ENCODE data around the gene SBNO1.
"Not testable (repeated sequence)": the region's sequence is repeated elsewhere in the genome, so short reads cannot be mapped to it uniquely, and the experiment has no call there.

The SBNO1 gene

DNA sequence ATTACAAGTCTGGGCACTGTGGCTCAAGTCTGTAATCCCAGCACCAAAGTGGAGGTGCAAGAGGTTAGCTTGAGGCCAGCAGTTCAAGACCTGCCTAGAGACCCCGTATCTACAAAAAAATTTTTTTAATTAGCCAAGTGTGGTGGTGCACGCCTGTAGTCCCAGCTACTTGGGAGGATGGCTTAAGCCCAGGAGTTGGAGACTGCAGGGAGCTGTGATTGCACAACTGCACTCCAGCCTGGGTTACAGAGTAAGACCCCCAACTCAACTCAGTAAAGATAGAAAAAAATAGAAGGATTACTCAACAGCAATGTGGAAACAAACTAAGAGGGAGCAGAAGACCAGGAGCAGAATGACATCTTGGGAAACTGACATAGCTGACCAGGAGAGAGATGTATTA lies 13.3 kb downstream of the SBNO1 start:
- no peak for DNase-seq (ENCODE audit: low read depth in 2 of 3, low spot score in 1 of 3)

DNA sequence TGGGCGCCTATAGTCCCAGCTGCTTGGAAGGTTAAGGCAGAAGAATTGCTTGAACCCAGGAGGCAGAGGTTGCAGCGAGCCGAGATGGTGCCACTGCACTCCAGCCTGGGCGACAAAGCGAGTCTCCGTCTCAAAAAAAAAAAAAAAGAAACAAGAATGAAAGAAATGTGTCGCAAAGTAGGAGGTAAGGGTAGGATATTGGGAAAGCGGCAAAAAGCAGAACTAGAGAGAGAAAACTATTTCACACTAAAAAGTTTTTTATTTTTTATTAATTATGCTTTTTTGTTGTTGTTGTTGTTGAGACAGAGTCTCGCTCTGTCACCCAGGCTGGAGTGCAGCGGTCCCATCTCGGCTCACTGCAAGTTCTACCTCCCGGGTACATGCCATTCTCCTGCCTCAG lies 17.7 kb downstream of the SBNO1 start:
- no peak for DNase-seq (ENCODE audit: low read depth in 2 of 3, low spot score in 1 of 3)

- DNase-seq (ENCODE audit: low read depth in 2 of 3, low spot score in 1 of 3): no peak
These were observed 20.6 kb downstream of the SBNO1 start for GRCh38 chr12:123344086-123344485.

DNA sequence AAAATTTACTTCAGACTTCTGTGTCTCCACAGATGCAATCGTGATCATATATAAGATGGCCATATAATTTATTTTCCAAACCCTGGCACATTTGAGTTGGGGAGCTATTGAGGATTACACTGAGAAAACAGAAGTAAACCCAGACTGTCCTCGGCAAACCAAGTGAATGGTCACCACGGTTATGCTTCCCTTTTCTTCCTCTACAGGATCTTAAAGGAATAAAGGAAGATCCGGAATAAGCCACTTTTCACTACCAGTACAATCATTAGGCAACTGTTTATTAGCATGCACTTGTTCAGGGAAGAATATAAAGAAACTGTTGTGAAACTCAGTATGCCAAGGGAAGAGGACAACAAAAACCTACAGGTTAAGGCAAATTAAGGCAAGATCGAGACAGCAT lies 27.6 kb downstream of the SBNO1 start:
- DNase-seq (ENCODE audit: low read depth in 2 of 3, low spot score in 1 of 3): no peak

GRCh38 chr12:123336530-123336929 lies 28.1 kb downstream of the SBNO1 start:
- DNase-seq (ENCODE audit: low read depth in 2 of 3, low spot score in 1 of 3): no peak

DNA sequence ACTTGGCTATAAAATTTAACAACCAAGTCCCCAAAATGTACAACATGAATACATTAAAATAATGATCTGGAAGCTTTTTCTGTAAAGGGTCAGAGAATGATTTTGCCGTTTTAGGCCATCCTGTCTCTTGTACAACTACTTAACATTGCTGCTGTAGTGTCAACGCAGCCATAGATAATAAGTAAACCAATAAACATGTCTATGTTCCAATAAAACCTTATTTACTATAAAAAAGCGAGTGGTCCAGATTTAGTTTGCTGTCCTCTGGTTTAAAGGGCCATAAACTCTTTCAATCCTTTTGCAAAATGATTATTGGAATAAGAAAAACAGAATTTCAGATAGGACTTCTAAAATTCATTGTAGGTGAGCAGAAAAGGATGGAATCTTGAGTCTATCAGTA lies 29.2 kb downstream of the SBNO1 start:
- DNase-seq (ENCODE audit: low read depth in 2 of 3, low spot score in 1 of 3): no peak

DNA sequence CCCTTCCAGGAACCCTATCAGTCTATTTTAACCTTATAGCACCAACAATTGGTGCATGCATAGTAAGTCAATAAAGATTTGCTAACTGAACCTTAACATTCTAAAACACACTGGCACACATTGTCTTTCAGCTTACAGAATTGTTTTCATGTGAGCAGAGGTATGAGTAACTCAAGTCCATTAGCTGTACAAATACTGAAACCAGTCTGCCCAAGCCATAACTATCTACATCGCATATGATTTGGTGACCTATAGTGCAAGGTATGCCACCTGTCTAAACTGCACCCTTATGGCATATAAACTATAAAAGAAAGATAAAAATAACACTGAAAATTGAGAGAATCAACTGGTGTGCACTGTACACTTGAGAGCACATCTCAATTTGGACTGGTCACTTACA lies 34.8 kb downstream of the SBNO1 start:
- DNase-seq (ENCODE audit: low read depth in 2 of 3, low spot score in 1 of 3): no peak

DNA sequence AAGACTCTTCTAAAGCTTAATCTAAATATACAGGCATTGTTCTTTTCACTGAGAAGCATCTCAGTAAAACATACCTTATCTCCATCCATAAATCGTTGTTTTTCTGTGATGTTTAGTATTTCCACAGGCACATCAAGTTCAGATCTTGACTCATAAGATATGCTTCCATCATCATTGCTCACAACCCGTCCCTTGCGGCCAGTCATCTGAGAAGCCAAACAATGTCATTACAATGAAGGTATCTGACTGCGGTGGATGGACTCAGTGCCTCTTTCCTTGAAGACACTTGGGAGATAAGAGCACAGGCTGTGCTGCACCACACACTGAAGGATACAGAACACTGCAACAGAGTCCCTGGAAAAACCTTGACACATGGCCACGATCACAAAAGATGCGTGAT lies 44.8 kb downstream of the SBNO1 start:
- no peak for DNase-seq (ENCODE audit: low read depth in 2 of 3, low spot score in 1 of 3)

DNA sequence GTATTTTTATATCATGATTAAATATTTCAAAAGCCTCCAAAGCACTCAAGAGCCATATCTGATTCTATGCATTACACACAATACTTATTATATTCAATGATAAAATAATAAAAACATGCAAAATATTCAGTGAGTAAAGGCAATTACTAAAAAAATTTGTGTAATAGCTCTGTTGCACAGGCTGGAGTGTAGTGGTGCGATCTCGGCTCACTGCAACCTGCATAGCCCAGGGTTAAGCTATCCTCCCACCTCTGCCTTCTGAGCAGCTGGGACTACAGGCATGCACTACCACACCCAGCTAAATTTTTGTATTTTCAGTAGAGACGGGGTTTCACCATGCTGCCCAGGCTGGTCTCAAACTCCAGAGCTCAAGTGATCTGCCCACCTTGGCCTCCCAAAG lies 45.4 kb downstream of the SBNO1 start:
- DNase-seq (ENCODE audit: low read depth in 2 of 3, low spot score in 1 of 3): no peak

GRCh38 chr12:123313046-123313445 lies 51.6 kb downstream of the SBNO1 start:
- DNase-seq (ENCODE audit: low read depth in 2 of 3, low spot score in 1 of 3): not testable (repeated sequence)

- no peak for DNase-seq (ENCODE audit: low read depth in 2 of 3, low spot score in 1 of 3)
These were observed 58.4 kb downstream of the SBNO1 start for GRCh38 chr12:123306200-123306599.

DNA sequence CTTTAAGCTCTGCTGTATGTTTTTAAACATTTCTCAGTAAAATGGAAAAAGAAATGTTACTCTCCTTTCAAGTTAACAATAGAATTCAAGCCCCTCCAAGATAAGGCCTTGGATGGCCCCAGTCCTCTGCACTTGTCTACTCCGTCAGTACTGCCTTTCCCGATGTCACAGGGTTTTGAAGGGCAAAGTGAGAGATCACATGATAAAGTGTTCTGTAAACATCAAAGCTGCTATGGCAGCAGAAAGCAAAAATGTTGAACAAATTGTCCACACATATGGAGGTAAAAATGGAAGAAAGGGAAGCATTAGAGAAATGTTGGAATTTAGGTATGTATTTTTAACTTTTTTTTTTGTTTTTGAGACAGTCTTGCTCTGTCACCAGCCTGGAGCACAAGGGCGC lies 59.5 kb downstream of the SBNO1 start:
- DNase-seq (ENCODE audit: low read depth in 2 of 3, low spot score in 1 of 3): no peak

DNA sequence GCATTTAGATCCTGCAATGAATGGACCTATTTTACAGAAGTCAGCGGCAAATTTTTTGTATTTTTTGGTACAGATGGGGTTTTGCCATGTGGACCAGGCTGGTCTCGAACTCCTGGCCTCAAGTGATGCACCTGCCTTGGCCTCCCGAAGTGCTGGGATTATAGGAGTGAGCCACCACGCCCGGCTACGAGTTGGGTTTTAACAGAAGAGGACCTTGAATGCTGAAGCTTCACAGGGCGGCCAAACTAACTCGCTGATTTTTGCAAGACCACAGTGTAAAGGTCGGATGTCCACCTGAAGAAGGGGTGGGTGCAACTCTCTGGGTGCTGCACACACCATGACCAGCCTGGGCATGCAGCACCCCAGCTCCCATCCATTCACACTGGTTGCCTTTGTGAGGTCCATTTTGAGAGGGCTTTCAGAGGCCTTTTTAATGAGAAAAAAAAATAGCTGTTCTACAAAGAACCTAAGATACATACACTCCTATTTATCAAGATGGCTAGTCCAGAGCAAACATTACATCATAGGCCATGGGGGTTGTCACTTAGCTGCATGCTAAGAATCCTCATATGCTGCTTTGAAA lies 71.4 kb downstream of the SBNO1 start:
- DNase-seq (ENCODE audit: low read depth in 2 of 3, low spot score in 1 of 3): no peak

- DNase-seq (ENCODE audit: low read depth in 2 of 3, low spot score in 1 of 3): no peak
These were observed 74.7 kb downstream of the SBNO1 start for GRCh38 chr12:123289911-123290310.

- DNase-seq (ENCODE audit: low read depth in 2 of 3, low spot score in 1 of 3): no peak
These were observed 75.8 kb downstream of the SBNO1 start for GRCh38 chr12:123288751-123289346.

GRCh38 chr12:123286652-123287373 lies 77.8 kb downstream of the SBNO1 start:
- no peak for DNase-seq (ENCODE audit: low read depth in 2 of 3, low spot score in 1 of 3)

- DNase-seq (ENCODE audit: low read depth in 2 of 3, low spot score in 1 of 3): no peak
These were observed 80.0 kb downstream of the SBNO1 start for GRCh38 chr12:123284669-123285068.

GRCh38 chr12:123283461-123283860 lies 81.2 kb downstream of the SBNO1 start:
- DNase-seq (ENCODE audit: low read depth in 2 of 3, low spot score in 1 of 3): no peak

DNA sequence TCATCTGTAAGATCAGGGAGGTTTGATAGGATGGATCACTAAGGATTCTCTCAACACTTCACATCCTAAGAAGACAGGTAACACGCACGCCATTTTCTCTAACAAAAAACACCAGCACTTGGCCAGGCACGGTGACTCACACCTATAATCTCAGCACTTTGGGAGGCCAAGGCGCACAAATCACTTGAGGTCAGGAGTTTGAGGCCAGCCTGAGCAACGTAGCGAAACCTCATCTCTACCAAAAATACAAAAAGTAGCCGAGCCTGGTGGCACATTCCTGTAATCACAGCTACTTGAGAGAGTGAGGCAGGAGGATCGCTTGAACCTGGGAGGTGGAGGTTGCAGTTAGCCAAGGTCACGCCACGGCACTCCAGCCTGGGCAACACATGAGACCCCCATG lies 82.5 kb downstream of the SBNO1 start:
- no peak for DNase-seq (ENCODE audit: low read depth in 2 of 3, low spot score in 1 of 3)

GRCh38 chr12:123280971-123281370 lies 83.7 kb downstream of the SBNO1 start:
- DNase-seq (ENCODE audit: low read depth in 2 of 3, low spot score in 1 of 3): no peak

- no peak for DNase-seq (ENCODE audit: low read depth in 2 of 3, low spot score in 1 of 3)
These were observed 86.5 kb downstream of the SBNO1 start for GRCh38 chr12:123278101-123278627.

DNA sequence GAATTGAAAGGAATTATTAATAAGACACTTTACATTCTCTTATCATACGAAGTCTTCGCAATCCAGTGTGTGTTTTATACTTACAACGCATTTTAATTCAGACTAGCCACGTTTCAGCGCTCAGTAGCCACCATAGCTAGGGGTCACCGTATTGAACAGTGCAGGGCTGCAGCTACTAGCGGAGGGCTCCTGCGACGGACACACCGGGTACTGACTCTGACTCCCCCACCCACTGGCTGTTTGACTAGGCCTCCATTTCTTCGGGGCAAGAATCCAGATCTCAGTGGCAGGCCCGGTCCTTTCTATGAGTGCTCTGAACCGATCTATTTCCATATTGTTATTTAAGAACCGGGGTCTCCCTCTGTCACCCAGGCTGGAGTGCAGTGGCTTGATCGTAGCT lies 91.5 kb downstream of the SBNO1 start:
- no peak for DNase-seq (ENCODE audit: low read depth in 2 of 3, low spot score in 1 of 3)

Data from stimulated activated CD4-positive, alpha-beta T cell treated with anti-CD3 and anti-CD28 coated beads, Interleukin-12 subunit alpha, Interleukin-12 subunit beta, amount 100 ng/mL, for 48 hours (primary cell).